ENCODE data around the gene LYST.
"Not testable (repeated sequence)": the region's sequence is repeated elsewhere in the genome, so short reads cannot be mapped to it uniquely, and the experiment has no call there.

Gene LYST

DNA sequence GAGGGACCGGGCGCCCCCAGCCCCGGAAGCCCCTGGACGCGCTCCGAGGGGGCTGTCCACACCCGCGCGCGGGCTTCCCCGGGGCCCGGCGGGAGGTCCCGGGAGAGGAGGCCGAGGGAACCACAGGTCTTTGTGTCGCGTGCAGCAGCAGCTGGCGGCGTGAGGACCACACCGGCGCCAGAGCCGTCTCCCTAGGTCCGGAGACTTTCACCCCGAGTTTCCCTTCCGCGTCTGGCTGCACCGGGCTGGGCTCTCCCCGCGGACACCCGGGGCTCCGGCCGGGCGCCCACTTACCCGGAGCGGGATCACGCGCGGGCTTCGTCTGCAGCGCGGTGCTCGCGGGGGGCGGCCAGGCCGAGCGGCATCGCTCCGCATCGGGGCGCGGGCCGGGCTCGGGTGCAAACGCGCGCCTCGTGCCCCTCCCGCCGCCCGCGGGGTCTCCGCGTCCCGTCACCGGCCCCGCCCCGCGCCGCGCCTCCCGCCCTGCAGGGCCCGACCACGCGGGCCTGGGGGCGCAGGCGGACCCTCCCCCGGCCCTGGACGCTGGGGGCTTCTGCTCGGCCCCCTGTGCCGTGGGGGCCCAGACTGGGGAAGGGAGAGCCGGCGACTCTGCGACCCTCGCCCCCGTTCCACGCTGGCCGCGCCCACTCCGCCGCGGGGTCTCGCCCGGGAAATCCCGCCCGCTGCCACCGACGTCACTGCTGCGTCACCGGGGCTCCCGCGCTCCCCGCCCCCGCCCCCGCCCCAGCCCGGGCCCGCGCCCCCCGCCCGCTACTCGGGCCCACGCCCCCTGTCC lies 217.1 kb downstream of the LYST start, which contains the start of gene GNG4:
GNG4 (minus strand) TSS at position 417 of the 796 bp plus-strand sequence. CDS start 65,946 bp downstream, outside the sequence.
- H3K4me3 ChIP-seq (ENCODE audit: low read depth, low read length) = peak within 1 kb of the TSS; percentile 49
- DNase-seq (ENCODE audit: low read depth) = peak; percentile 30
- TF ChIP-seq, protein P1, sequence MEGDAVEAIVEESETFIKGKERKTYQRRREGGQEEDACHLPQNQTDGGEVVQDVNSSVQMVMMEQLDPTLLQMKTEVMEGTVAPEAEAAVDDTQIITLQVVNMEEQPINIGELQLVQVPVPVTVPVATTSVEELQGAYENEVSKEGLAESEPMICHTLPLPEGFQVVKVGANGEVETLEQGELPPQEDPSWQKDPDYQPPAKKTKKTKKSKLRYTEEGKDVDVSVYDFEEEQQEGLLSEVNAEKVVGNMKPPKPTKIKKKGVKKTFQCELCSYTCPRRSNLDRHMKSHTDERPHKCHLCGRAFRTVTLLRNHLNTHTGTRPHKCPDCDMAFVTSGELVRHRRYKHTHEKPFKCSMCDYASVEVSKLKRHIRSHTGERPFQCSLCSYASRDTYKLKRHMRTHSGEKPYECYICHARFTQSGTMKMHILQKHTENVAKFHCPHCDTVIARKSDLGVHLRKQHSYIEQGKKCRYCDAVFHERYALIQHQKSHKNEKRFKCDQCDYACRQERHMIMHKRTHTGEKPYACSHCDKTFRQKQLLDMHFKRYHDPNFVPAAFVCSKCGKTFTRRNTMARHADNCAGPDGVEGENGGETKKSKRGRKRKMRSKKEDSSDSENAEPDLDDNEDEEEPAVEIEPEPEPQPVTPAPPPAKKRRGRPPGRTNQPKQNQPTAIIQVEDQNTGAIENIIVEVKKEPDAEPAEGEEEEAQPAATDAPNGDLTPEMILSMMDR (IDR thresholded peaks at IDR 0.05; ENCODE audit: insufficient read depth, low read depth, low read length, missing control alignments) = no peak

DNA sequence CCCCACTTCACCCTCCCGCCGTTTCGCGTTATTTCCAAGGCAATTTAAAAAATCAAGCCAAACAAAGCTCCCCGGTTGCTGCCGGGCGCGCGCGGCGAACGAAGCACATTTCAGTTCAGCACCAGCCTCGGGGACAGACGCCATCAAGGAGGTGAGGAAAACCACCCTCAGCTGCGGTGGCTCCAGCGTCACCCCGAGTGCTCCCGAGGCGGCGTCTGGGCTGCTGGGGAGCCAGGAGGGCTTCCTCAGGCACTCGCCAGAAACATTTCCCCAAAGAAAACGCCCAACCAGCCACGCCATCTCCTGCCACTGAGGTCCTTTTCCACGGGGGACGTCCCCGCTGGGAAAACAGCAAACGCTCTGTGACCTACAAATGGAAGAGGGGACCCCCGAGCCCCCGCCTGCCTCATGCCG lies 217.7 kb downstream of the LYST start:
- peak overlapping the region; percentile 38 for H3K4me3 ChIP-seq (ENCODE audit: low read depth, low read length)
- TF ChIP-seq, protein P1 (IDR thresholded peaks at IDR 0.05; ENCODE audit: insufficient read depth, low read depth, low read length, missing control alignments) = no peak
- peak; percentile 26 for DNase-seq (ENCODE audit: low read depth)

DNA sequence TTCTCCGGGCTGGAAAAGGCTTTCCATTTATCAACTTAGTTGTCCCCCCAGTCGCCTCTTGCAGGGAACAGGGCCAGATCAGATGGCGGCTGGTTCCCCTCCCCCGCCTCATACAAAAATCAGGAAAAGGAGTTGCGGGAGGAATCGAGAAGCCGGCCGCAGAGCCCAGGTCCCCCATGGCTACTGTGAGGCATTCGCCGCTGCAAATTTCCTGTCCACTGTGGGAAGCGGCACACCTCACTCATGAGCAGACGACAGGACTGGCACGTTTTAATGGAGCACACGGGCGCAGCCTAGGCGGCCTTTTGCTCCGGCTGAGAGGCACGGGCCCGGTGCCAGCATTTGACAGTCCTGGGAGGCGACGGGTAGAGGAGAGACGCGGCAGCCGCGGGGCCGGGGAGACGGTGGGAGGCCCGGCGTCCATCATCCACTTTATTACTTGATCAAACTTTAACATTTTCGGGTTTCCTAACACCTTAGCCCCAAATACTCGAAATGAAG lies 218.2 kb downstream of the LYST start:
- no peak for DNase-seq (ENCODE audit: low read depth)
- no peak overlapping the region for H3K4me3 ChIP-seq (ENCODE audit: low read depth, low read length)
- TF ChIP-seq, protein P1 (IDR thresholded peaks at IDR 0.05; ENCODE audit: insufficient read depth, low read depth, low read length, missing control alignments) = no peak

DNA sequence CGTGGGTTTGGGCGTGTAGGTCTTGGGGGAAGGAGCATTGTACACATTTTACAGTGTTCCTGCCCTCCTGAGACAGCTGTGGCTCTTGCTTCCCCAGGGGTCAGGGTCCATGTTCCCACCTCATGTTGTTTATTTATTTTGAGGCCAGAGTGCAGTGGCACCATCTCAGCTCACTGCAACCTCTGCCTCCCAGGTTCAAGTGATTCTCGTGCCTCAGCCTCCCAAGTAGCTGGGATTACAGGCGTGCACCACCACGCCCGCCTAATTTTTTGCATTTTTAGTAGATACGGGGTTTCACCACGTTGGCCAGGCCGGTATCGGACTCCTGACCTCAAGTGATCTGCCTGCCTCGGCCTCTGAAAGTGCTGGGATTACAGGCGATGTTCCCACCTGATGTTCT lies 219.2 kb downstream of the LYST start:
- H3K4me3 ChIP-seq (ENCODE audit: low read depth, low read length); DNase-seq (ENCODE audit: low read depth): not testable (repeated sequence)

DNA sequence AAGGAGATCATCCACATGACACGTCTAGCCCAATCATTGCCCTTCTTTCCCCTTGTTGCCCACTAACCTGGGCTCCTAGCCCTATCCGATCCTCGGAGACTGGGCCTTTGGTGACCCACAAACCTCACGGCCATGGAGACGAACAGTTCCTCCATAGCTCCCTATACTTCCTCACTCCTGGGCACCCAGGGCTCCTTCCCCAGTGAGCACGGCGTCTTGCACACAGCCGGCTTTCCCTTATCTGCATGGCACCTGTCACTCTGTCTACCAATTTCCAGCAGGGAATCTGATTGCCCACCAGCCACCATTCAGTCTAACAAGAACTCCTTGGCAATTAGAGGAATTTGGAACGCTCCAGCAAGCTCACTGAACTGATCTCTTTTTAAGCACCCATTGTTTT lies 220.2 kb downstream of the LYST start:
- TF ChIP-seq, protein P1 (IDR thresholded peaks at IDR 0.05; ENCODE audit: insufficient read depth, low read depth, low read length, missing control alignments) = no peak
- no peak overlapping the region for H3K4me3 ChIP-seq (ENCODE audit: low read depth, low read length)
- DNase-seq (ENCODE audit: low read depth) = no peak

DNA sequence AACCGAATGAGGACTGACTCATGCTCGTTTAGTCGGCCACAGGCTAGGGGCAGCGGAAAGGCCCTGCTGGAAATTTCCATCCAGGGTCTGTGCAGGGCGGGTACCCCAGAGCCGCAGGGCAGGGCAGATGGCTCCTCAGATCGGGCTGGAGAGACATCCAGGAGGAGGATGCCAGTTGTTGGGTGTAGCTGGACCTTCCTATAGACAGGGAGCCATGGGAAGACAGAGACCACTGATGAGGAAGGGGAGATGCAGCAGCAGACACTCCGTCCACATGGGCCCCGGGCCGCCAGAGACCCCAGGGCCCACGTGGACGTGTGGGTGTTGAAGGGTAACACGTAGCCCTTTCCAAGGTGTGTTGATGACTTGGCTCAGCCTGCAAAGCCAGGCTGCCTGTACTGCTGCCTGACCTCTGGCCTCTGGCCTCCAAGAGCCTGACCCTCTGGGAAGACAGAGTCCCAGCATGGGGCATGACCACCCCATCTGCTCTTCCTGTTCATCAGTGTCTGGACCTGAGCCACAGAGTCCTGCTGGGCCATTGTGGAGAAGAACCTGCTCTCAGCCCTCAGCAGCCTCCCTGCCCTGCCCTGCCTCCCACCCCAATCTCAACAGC lies 221.9 kb downstream of the LYST start:
- TF ChIP-seq, protein P1 (IDR thresholded peaks at IDR 0.05; ENCODE audit: insufficient read depth, low read depth, low read length, missing control alignments) = no peak
- DNase-seq (ENCODE audit: low read depth) = no peak
- H3K4me3 ChIP-seq (ENCODE audit: low read depth, low read length) = no peak overlapping the region

DNA sequence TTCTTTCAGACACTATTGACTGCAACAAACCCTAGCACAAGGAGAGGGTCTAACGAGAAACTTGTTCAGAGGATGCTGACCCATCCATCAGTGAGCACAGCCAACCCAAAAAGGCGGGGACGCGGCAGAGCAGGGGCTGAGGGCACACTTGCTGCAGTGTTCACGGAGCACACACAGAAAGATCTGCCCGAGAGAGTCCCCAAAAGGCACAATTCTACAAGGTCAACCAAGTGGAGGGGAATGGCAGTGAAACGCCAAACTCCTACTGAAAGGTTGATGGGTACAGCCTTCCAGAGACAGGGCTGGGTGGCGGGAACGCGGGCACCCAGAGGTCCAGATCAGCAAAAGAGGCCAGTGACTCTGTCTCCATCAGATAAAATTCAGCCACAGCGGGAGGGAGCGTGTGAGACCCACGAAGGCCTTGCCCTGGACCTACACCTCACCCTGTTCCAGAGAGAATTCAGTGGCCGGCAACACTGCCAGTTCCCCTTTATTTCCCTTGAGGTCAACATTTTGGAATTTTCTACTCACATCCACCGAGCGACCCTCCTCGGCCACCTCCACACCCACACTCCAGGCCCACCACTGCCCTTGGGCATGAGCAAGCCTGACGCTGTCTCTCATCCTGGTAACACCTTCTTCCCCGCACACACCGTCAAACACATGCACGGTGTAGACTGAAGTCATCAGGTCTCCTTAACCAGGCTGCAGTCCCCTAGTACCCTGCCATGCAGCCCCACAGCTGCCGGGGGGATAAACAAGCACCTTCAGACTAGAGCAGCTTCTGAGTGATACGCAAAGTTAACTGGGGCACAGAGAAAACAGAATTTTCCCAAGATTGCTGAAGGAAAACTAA lies 222.6 kb downstream of the LYST start:
- no peak for DNase-seq (ENCODE audit: low read depth)
- H3K4me3 ChIP-seq (ENCODE audit: low read depth, low read length) = no peak overlapping the region
- TF ChIP-seq, protein P1 (IDR thresholded peaks at IDR 0.05; ENCODE audit: insufficient read depth, low read depth, low read length, missing control alignments) = no peak
